SU-DHL-6 (cell line): ENCODE data around the gene DLG2.

ENCODE experiments used
- EZH2phosphoT487 ChIP-seq: fragments of 200-600 bp; sonication (generic), shearing (Covaris generic); conservative IDR thresholded peaks from 2 replicates; pipeline ENCODE4 v1.6.1; 2018; ENCODE audit warnings: mild to moderate bottlenecking, antibody characterized with exemption, low read length, moderate library complexity, mixed read lengths
- TF ChIP-seq, protein P1 (sequence below): fragments of 200-600 bp; sonication (generic); IDR thresholded peaks from one replicate; pipeline ENCODE4 v1.5.1; 2017; ENCODE audit warnings: antibody characterized with exemption, mild to moderate bottlenecking, low read length, moderate library complexity; ENCODE audit not compliant: insufficient read depth, poor library complexity, severe bottlenecking

DNA sequence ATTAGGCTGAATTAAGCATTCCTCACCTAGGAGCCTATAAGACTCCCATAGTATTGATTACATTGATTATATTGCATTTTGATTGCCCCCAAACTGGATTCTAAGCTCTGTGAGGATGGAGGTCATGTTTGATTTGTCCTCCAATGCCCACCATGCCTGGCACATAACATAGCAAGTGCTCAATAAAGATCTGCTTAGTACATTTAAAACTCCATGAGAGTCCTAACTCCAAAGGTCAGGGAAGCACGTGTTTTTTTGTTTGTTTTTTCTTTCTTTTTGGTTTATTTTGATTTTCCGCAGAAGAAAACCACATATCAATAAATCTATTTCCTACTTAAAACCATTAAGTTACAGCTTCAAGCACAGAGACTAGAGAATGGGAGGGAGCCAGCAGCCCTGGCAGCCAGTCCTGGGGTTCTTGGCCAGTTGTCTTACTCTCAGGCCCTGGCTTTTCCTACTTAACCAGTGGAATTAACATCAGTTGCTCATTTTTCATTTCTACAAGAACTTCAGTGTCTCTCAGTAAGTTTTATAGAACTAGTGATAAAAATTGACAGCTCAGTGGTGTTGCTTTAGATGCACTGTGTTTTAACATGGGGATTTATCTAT lies 1911.1 kb downstream of the DLG2 start:
- TF ChIP-seq, protein P1, sequence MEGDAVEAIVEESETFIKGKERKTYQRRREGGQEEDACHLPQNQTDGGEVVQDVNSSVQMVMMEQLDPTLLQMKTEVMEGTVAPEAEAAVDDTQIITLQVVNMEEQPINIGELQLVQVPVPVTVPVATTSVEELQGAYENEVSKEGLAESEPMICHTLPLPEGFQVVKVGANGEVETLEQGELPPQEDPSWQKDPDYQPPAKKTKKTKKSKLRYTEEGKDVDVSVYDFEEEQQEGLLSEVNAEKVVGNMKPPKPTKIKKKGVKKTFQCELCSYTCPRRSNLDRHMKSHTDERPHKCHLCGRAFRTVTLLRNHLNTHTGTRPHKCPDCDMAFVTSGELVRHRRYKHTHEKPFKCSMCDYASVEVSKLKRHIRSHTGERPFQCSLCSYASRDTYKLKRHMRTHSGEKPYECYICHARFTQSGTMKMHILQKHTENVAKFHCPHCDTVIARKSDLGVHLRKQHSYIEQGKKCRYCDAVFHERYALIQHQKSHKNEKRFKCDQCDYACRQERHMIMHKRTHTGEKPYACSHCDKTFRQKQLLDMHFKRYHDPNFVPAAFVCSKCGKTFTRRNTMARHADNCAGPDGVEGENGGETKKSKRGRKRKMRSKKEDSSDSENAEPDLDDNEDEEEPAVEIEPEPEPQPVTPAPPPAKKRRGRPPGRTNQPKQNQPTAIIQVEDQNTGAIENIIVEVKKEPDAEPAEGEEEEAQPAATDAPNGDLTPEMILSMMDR: no peak
- no peak for TF ChIP-seq EZH2phosphoT487
